ENCODE data around the gene ALOX5AP. TPM values are rescaled to one million over a fixed set of nuclear protein-coding genes. Genes with fewer than 3 reads are reported as not detected.

ALOX5AP gene
- polyA plus RNA-seq, 3 donors: 84.4 to 269 (median 220) TPM

- Histone ChIP-seq H3K27ac (ENCODE audit: low read depth in 1 of 2, low read length in 2 of 2) (peak overlapping the region; percentile 64 to 86), H2AFZ (ENCODE audit: insufficient read depth, low read depth, low read length, poor library complexity, severe bottlenecking) (peak overlapping the region; percentile 48), H4K20me1 (ENCODE audit: insufficient read depth, low read length) (no peaks in the 10 kb centered on the region), H3K27me3 (ENCODE audit: control insufficient read depth in 2 of 2, insufficient read depth in 2 of 2, low read length in 2 of 2) (no peaks in the 10 kb centered on the region), H3K4me2 (replicated peaks; ENCODE audit: extremely low read depth, low read length, poor library complexity, severe bottlenecking) (peak overlapping the region; percentile 76), H3K9me3 (replicated peaks in 1 of 2; ENCODE audit: control insufficient read depth in 1 of 2, insufficient read depth in 1 of 2, low read length in 2 of 2) (no peaks in the 10 kb centered on the region), H3K4me3 (replicated peaks in 1 of 3; ENCODE audit: low read depth in 2 of 3, low read length in 3 of 3) (peak overlapping the region; percentile 16 to 66 (median 17)), H3K9ac (ENCODE audit: insufficient read depth, low read length, poor library complexity, severe bottlenecking) (peak overlapping the region; percentile 52), H3K36me3 (replicated peaks in 1 of 2; ENCODE audit: control insufficient read depth in 1 of 2, insufficient read depth in 2 of 2, low read length in 2 of 2) (no peaks in the 10 kb centered on the region), H3K79me2 (ENCODE audit: insufficient read depth, low read length) (no peaks in the 10 kb centered on the region), H3K4me1 (ENCODE audit: control insufficient read depth in 1 of 2, insufficient read depth in 2 of 2, low read length in 2 of 2) (peaks cover 32 to 40% of the 10 kb centered on the region in 2 donors)
- Mint-ChIP-seq H3K27ac (peak overlapping the region; percentile 90 to 97 (median 94)), H3K4me1 (peaks cover 39% of the 10 kb centered on the region), H3K9me3 (peaks cover 0 to 3% (median 0%) of the 10 kb centered on the region in 7 donors), H3K4me3 (peak overlapping the region; percentile 73 to 87), H3K36me3 (peaks cover 0 to 8% of the 10 kb centered on the region in 2 donors), H3K27me3 (ENCODE audit: low read depth in 3 of 3) (peaks cover 0 to 6% (median 5%) of the 10 kb centered on the region in 3 donors)
- 9% methylated on average over 11 of the region's 21 CpGs for WGBS (ENCODE audit: insufficient coverage)
- no peak for TF ChIP-seq CTCF (IDR thresholded peaks at IDR 0.05)
- DNase-seq: peak; percentile 89 to 91 (median 90)
- intact Hi-C loops (cut with micrococcal nuclease): loop anchor here in 1 of 2 donors (10.0 kb wide), 1 partner anchor 54 kb away; no protein-coding TSS in a partner anchor
These were observed 44.8 kb upstream of the ALOX5AP start for GRCh38 chr13:30690282-30691188.

GRCh38 chr13:30692113-30692512 is 43.2 kb upstream of the ALOX5AP start:
- Histone ChIP-seq H2AFZ (ENCODE audit: insufficient read depth, low read depth, low read length, poor library complexity, severe bottlenecking) (no peak overlapping the region), H3K79me2 (ENCODE audit: insufficient read depth, low read length) (no peaks in the 10 kb centered on the region), H3K4me2 (replicated peaks; ENCODE audit: extremely low read depth, low read length, poor library complexity, severe bottlenecking) (no peak overlapping the region), H3K4me1 (ENCODE audit: control insufficient read depth in 1 of 2, insufficient read depth in 2 of 2, low read length in 2 of 2) (peaks cover 48 to 55% of the 10 kb centered on the region in 2 donors), H3K27me3 (ENCODE audit: control insufficient read depth in 2 of 2, insufficient read depth in 2 of 2, low read length in 2 of 2) (no peaks in the 10 kb centered on the region), H4K20me1 (ENCODE audit: insufficient read depth, low read length) (no peaks in the 10 kb centered on the region), H3K4me3 (replicated peaks in 1 of 3; ENCODE audit: low read depth in 2 of 3, low read length in 3 of 3) (no peak overlapping the region), H3K9ac (ENCODE audit: insufficient read depth, low read length, poor library complexity, severe bottlenecking) (no peak overlapping the region), H3K9me3 (replicated peaks in 1 of 2; ENCODE audit: control insufficient read depth in 1 of 2, insufficient read depth in 1 of 2, low read length in 2 of 2) (no peaks in the 10 kb centered on the region), H3K36me3 (replicated peaks in 1 of 2; ENCODE audit: control insufficient read depth in 1 of 2, insufficient read depth in 2 of 2, low read length in 2 of 2) (no peaks in the 10 kb centered on the region), H3K27ac (ENCODE audit: low read depth in 1 of 2, low read length in 2 of 2) (no peak overlapping the region)
- peaks cover 0 to 3% (median 0%) of the 10 kb centered on the region in 7 donors for H3K9me3 Mint-ChIP-seq
- no peak overlapping the region for H3K4me3 Mint-ChIP-seq
- TF ChIP-seq CTCF (IDR thresholded peaks at IDR 0.05): no peak
- no peak for DNase-seq
- H3K27ac Mint-ChIP-seq: peak overlapping the region in 1 of 7 donors; percentile 56
- WGBS (ENCODE audit: insufficient coverage): no CpG with 5 or more reads among the region's 1 CpG
- H3K36me3 Mint-ChIP-seq: peaks cover 0 to 8% of the 10 kb centered on the region in 2 donors
- H3K27me3 Mint-ChIP-seq (ENCODE audit: low read depth in 3 of 3): peaks cover 3 to 6% (median 3%) of the 10 kb centered on the region in 3 donors
- peaks cover 47% of the 10 kb centered on the region for H3K4me1 Mint-ChIP-seq
- intact Hi-C loops (cut with micrococcal nuclease): loop anchor here in 1 of 2 donors (10.0 kb wide), 1 partner anchor 53 kb away; no protein-coding TSS in a partner anchor
